Ovary (tissue), 9 donors: Measurements from ENCODE around the gene CDH23. TPM values are rescaled to one million over a fixed set of nuclear protein-coding genes. Genes with fewer than 3 reads are reported as not detected.

Experiments
- DNase-seq, 5 donors: peaks; one replicate each; pipeline ENCODE4 v3.0.0-alpha.2; 2019 to 2020
- H3K27ac ChIP-seq, 2 donors: fragments of 200-600 bp; one replicate each; pipeline versions ENCODE4 v1.5.1 to v1.8.0; 2019 to 2022
- H3K27me3 ChIP-seq: fragments of 200-600 bp; one replicate; pipeline ENCODE4 v1.8.0; 2022
- H3K36me3 ChIP-seq: fragments of 200-600 bp; sonication (generic); one replicate; pipeline ENCODE4 v1.5.1; 2019
- H3K4me1 ChIP-seq: one replicate; pipeline ENCODE4 v1.8.1; 2013; ENCODE audit warnings: mild to moderate bottlenecking, moderate library complexity; ENCODE audit not compliant: insufficient read depth
- H3K4me3 ChIP-seq: fragments of 200-600 bp; sonication (generic); one replicate; pipeline ENCODE4 v1.5.1; 2017
- H3K9me3 ChIP-seq, 2 donors: fragments of 200-600 bp in 1 of 2; sonication (generic) in 1 of 2; one replicate each; pipeline versions ENCODE4 v1.5.1 to v1.8.1; 2013 to 2019; ENCODE audit warnings: mild to moderate bottlenecking in 1 of 2, moderate library complexity in 1 of 2
- CTCF ChIP-seq, 3 donors: fragments of 450-650 bp in 2 of 3; fragments of 200-600 bp in 1 of 3; IDR thresholded peaks; one replicate each; pipeline versions ENCODE4 v1.5.1 to v1.8.0; 2016 to 2022; ENCODE audit warnings: antibody characterized with exemption in 3 of 3, mild to moderate bottlenecking in 1 of 3
- EP300 ChIP-seq: sonication (generic); formaldehyde crosslinking; IDR thresholded peaks from one replicate; pipeline ENCODE4 v1.6.1; 2017; ENCODE audit warnings: antibody characterized with exemption
- POLR2A ChIP-seq: fragments of 450-650 bp; IDR thresholded peaks from one replicate; pipeline ENCODE4 v1.6.1; 2017; ENCODE audit warnings: antibody characterized with exemption, mild to moderate bottlenecking, moderate library complexity
- WGBS, 3 donors: extraction: QIAGEN DNeasy Blood & Tissue Kit in 1 of 3; methylation state at CpG; one replicate each; pipeline versions ENCODE4 v1.1.5 to v1.1.7; 2013 to 2017; 5-methylcytosine and 5-hydroxymethylcytosine counted together
- intact Hi-C, 4 donors: fragments of 100-400 bp; cut with DNase I; formaldehyde crosslinking; loops; one replicate each; pipeline versions ENCODE4 v1.11.0 to v1.15.1; 2022 to 2023
- polyA plus RNA-seq, 2 donors: library from polyadenylated mRNA; stranded (reverse); fragments of 200-250 nt in 1 of 2; fragments of 350-450 nt in 1 of 2; fragmentation: Illumina TruSeq in 1 of 2; extraction: RNeasy Lipid Tissue Mini Kit (QIAGEN cat#74804) in 1 of 2; gene quantifications; one replicate each; pipeline ENCODE4 v1.2.3, GENCODE V29; 2013 to 2014
- total RNA-seq, 7 donors: library from RNA; depleted of rRNA in 2 of 7; stranded (reverse); fragments of >200 nt in 2 of 7; fragmentation: NEBNext Ultra II Directional in 3 of 7; extraction: Animal tissue kit (Norgen Biotek cat#: 25700) in 3 of 7; gene quantifications; one replicate each; pipeline versions ENCODE4 v1.1.0 to v1.2.4, GENCODE V29; 2016 to 2023
- donor health status: DM: no; HTN: no; CAD: no; lungs with moderate emphysema.
- donor health status: DM: no; HTN: no; CAD: no.
- donor health status: Bipolar disorder and iron deficiency.
- donor health status: DM: yes; HTN: yes; CAD: no.
- donor health status: DM: no; HTN: no; CAD: no.
- donor health status: DM: yes; HTN: yes; CAD: no.

The CDH23 gene
- total and polyA plus RNA-seq, 9 donors = 7.5 to 108 (median 39.1) TPM

- peak overlapping the region in 1 of 2 donors; percentile 83 for H3K27ac ChIP-seq
- TF ChIP-seq EP300 (no peak), POLR2A (no peak), CTCF (IDR thresholded peaks at IDR 0.05) (no peak)
Measured at GRCh38 chr10:71716426-71716825, 319.7 kb downstream of the CDH23 start.

GRCh38 chr10:71717056-71717455, 320.3 kb downstream of the CDH23 start:
- 56 to 71% (median 60%) methylated on average over 4 of the region's 4 CpGs for WGBS, 3 donors
- Histone ChIP-seq H3K4me3 (no peak overlapping the region), H3K27ac (peak overlapping the region; percentile 55 to 83), H3K36me3 (no peaks in the 10 kb centered on the region), H3K27me3 (no peaks in the 10 kb centered on the region), H3K4me1 (peaks cover 62% of the 10 kb centered on the region), H3K9me3 (no peaks in the 10 kb centered on the region)
- no peak for DNase-seq
- TF ChIP-seq POLR2A (no peak), CTCF (IDR thresholded peaks at IDR 0.05) (no peak), EP300 (no peak)
- intact Hi-C loops = no loop called here

More at GRCh38 chr10:71716426-71716825, 319.7 kb downstream of the CDH23 start:
- Histone ChIP-seq H3K9me3 (no peaks in the 10 kb centered on the region), H3K4me1 (peaks cover 62% of the 10 kb centered on the region), H3K36me3 (no peaks in the 10 kb centered on the region), H3K4me3 (no peak overlapping the region), H3K27me3 (no peaks in the 10 kb centered on the region)
- 70 to 81% (median 71%) methylated on average over 5 of the region's 5 CpGs for WGBS, 3 donors
- intact Hi-C loops = no loop called here
- DNase-seq = no peak

- peak in 2 of 5 donors; percentile 48 to 58 for DNase-seq
- Histone ChIP-seq H3K4me1 (peaks cover 59% of the 10 kb centered on the region), H3K27me3 (no peaks in the 10 kb centered on the region), H3K4me3 (no peak overlapping the region), H3K27ac (peak overlapping the region; percentile 55 to 83), H3K36me3 (no peaks in the 10 kb centered on the region), H3K9me3 (no peaks in the 10 kb centered on the region)
- TF ChIP-seq EP300 (no peak), CTCF (IDR thresholded peaks at IDR 0.05) (no peak), POLR2A (no peak)
- WGBS, 3 donors = 10 to 18% (median 11%) methylated on average over 2 of the region's 2 CpGs
- intact Hi-C loops = no loop called here
Measured at GRCh38 chr10:71717551-71717951, 320.8 kb downstream of the CDH23 start.

GRCh38 chr10:71718165-71718698, 321.5 kb downstream of the CDH23 start:
- Histone ChIP-seq H3K4me3 (no peak overlapping the region), H3K9me3 (no peaks in the 10 kb centered on the region), H3K27ac (peak overlapping the region; percentile 55 to 83), H3K36me3 (no peaks in the 10 kb centered on the region), H3K27me3 (no peaks in the 10 kb centered on the region), H3K4me1 (peaks cover 56% of the 10 kb centered on the region)
- no peak for TF ChIP-seq EP300
- no peak for TF ChIP-seq POLR2A
- TF ChIP-seq CTCF (IDR thresholded peaks at IDR 0.05) = no peak
- WGBS, 3 donors = 38 to 50% (median 38%) methylated on average over 10 of the region's 10 CpGs
- DNase-seq = no peak
- intact Hi-C loops = no loop called here
